Measurements from ENCODE around the gene DMP1. TPM values are rescaled to one million over a fixed set of nuclear protein-coding genes. Genes with fewer than 3 reads are reported as not detected.

DMP1 gene
- total RNA-seq, 1 experiment from 2014 or later, result not detected

DNA sequence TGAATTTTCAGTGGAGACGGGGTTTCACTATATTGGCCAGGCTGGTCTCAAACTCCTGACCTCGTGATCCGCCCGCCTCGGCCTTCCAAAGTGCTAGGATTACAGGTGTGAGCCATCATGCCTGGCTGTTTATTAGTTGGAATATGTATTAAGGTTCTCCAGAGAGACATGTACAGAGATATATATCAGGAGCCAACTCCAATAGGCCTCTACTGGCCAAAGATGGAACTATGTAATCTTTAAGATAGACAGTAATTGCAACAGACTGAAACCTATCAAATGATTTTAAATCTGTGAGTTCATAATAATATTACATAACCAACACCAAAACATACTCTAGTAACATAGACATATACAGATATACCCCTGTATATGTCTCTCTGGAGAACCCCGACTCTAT lies 5.8 kb upstream of the DMP1 start:
- no peaks in the 10 kb centered on the region for H4K20me1 ChIP-seq (ENCODE audit: insufficient read depth)
- H3K9me3 ChIP-seq (ENCODE audit: insufficient read depth, low read depth), result no peaks in the 10 kb centered on the region
- no peak overlapping the region for H3K4me2 ChIP-seq
- H3K4me3 ChIP-seq, result no peak overlapping the region
- ChIA-PET CTCF (no interaction called here), POLR2A (ENCODE audit: unreplicated experiment) (no interaction called here)
- H3K79me2 ChIP-seq (ENCODE audit: low read depth), result no peaks in the 10 kb centered on the region
- intact Hi-C loops (cut with micrococcal nuclease; ENCODE audit: unreplicated experiment), result no loop called here
- no TSS peak for BruUV-seq (replicated peaks)
- TF ChIP-seq, protein P1, sequence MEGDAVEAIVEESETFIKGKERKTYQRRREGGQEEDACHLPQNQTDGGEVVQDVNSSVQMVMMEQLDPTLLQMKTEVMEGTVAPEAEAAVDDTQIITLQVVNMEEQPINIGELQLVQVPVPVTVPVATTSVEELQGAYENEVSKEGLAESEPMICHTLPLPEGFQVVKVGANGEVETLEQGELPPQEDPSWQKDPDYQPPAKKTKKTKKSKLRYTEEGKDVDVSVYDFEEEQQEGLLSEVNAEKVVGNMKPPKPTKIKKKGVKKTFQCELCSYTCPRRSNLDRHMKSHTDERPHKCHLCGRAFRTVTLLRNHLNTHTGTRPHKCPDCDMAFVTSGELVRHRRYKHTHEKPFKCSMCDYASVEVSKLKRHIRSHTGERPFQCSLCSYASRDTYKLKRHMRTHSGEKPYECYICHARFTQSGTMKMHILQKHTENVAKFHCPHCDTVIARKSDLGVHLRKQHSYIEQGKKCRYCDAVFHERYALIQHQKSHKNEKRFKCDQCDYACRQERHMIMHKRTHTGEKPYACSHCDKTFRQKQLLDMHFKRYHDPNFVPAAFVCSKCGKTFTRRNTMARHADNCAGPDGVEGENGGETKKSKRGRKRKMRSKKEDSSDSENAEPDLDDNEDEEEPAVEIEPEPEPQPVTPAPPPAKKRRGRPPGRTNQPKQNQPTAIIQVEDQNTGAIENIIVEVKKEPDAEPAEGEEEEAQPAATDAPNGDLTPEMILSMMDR (conservative IDR thresholded peaks at IDR 0.05), result no peak; the same call in 1 of the 2 replicates
- TF ChIP-seq EZH2 (IDR thresholded peaks at IDR 0.05; ENCODE audit: low read depth), result no peak
- DNase-seq, result no peak
- no peaks in the 10 kb centered on the region for H3K9me2 ChIP-seq (ENCODE audit: insufficient read depth)
- no peak overlapping the region for H2AFZ ChIP-seq
- H3K27me3 ChIP-seq (ENCODE audit: insufficient read depth, low read depth), result no peaks in the 10 kb centered on the region
- H3K27ac ChIP-seq, result no peak overlapping the region
- H3K36me3 ChIP-seq (ENCODE audit: low read depth), result no peaks in the 10 kb centered on the region
- H3K4me1 ChIP-seq (replicated peaks; ENCODE audit: insufficient read depth), result no peaks in the 10 kb centered on the region
- no peaks in the 10 kb centered on the region for H3F3A ChIP-seq (ENCODE audit: insufficient read depth, low read depth)

DNA sequence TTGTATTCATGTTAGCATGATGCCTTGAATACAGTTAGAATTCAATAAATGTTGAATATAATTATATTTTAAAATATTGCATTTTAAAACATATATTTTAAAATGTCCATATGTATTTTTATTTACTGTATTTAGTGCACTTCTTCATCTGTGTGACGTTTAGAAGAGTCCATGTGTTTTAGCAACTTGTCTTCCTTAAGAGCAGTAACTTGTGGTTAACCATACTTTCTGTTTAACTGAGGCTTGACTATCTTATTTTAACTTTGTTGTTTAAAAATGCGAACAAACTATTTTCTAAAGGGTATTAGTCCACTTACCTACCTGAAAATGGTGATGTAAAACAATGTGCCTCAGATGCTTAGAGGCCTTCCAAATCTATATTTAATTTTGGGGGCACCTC lies 858 bp downstream of the DMP1 start:
- no peaks in the 10 kb centered on the region for H3K36me3 ChIP-seq (ENCODE audit: low read depth)
- H3K4me1 ChIP-seq (replicated peaks; ENCODE audit: insufficient read depth), result no peaks in the 10 kb centered on the region
- no peaks in the 10 kb centered on the region for H3K27me3 ChIP-seq (ENCODE audit: insufficient read depth, low read depth)
- TF ChIP-seq, protein P1 (conservative IDR thresholded peaks at IDR 0.05), result no peak
- no peak for TF ChIP-seq EZH2 (IDR thresholded peaks at IDR 0.05; ENCODE audit: low read depth)
- H2AFZ ChIP-seq, result no peak overlapping the region
- H3F3A ChIP-seq (ENCODE audit: insufficient read depth, low read depth), result no peaks in the 10 kb centered on the region
- no peaks in the 10 kb centered on the region for H4K20me1 ChIP-seq (ENCODE audit: insufficient read depth)
- H3K4me2 ChIP-seq, result no peak overlapping the region
- H3K9me2 ChIP-seq (ENCODE audit: insufficient read depth), result no peaks in the 10 kb centered on the region
- H3K79me2 ChIP-seq (ENCODE audit: low read depth), result no peaks in the 10 kb centered on the region
- CTCF ChIA-PET, result no interaction called here
- no peak overlapping the region for H3K27ac ChIP-seq
- BruUV-seq (replicated peaks), result no TSS peak
- no peak overlapping the region for H3K4me3 ChIP-seq
- H3K9me3 ChIP-seq (ENCODE audit: insufficient read depth, low read depth), result no peaks in the 10 kb centered on the region
- POLR2A ChIA-PET (ENCODE audit: unreplicated experiment), result no interaction called here
- no peak for DNase-seq
- intact Hi-C loops (cut with micrococcal nuclease; ENCODE audit: unreplicated experiment), result no loop called here

DNA sequence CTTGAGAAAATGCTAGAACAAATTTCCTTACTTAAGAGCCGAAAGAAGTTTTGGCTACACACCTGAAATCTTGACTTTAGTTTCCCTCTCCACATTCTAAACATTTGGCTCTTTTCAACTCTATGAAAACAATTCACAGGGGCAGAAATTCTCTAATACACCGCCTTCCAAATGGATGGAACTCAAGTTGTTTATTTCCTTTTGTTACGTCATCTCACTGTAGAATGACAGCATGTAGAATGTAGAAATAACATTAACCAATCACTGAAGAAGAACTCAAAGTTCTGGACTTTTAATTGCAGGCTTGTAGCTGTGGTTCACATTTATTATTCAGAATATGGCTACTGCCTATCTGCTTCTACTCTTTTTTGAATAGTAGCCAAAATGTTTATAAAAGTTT lies 1.9 kb downstream of the DMP1 start:
- no TSS peak for BruUV-seq (replicated peaks)
- intact Hi-C loops (cut with micrococcal nuclease; ENCODE audit: unreplicated experiment), result no loop called here
- Histone ChIP-seq H3K79me2 (ENCODE audit: low read depth) (no peaks in the 10 kb centered on the region), H3K27me3 (ENCODE audit: insufficient read depth, low read depth) (no peaks in the 10 kb centered on the region), H3K27ac (no peak overlapping the region), H3F3A (ENCODE audit: insufficient read depth, low read depth) (no peaks in the 10 kb centered on the region), H3K9me3 (ENCODE audit: insufficient read depth, low read depth) (no peaks in the 10 kb centered on the region), H3K9me2 (ENCODE audit: insufficient read depth) (no peaks in the 10 kb centered on the region), H3K36me3 (ENCODE audit: low read depth) (no peaks in the 10 kb centered on the region), H3K4me1 (replicated peaks; ENCODE audit: insufficient read depth) (peaks cover 3% of the 10 kb centered on the region; the same call in 1 of the 2 replicates), H3K4me3 (no peak overlapping the region), H4K20me1 (ENCODE audit: insufficient read depth) (no peaks in the 10 kb centered on the region), H2AFZ (no peak overlapping the region), H3K4me2 (no peak overlapping the region)
- POLR2A ChIA-PET (ENCODE audit: unreplicated experiment), result no interaction called here
- TF ChIP-seq EZH2 (IDR thresholded peaks at IDR 0.05; ENCODE audit: low read depth), result no peak
- TF ChIP-seq, protein P1 (conservative IDR thresholded peaks at IDR 0.05), result no peak
- DNase-seq, result no peak
- CTCF ChIA-PET, result no interaction called here
